Loucy (cell line): ENCODE measurements around the gene DRD2.

ENCODE experiments used
- H2AFZ ChIP-seq: fragments of 200-600 bp; sonication (generic); 2 replicates; pipeline ENCODE4 v1.6.0; 2016; ENCODE audit warnings: antibody characterized with exemption, mild to moderate bottlenecking, low read length, moderate library complexity
- H3F3A ChIP-seq: fragments of 200-600 bp; 2 replicates; pipeline ENCODE4 v1.6.0; 2016; ENCODE audit warnings: antibody characterized with exemption, low read depth, mild to moderate bottlenecking
- H3K27me3 ChIP-seq: fragments of 200-600 bp; sonication (generic); 2 replicates; pipeline ENCODE4 v1.6.1; 2014; ENCODE audit warnings: low read length, mild to moderate bottlenecking; ENCODE audit not compliant: insufficient read depth, poor library complexity, severe bottlenecking
- H3K36me3 ChIP-seq: fragments of 200-600 bp; sonication (generic); 2 replicates; pipeline ENCODE4 v1.6.1; 2016; ENCODE audit warnings: low read length; ENCODE audit not compliant: insufficient read depth
- H3K4me1 ChIP-seq: fragments of 200-600 bp; sonication (generic); 2 replicates; pipeline ENCODE4 v1.5.1; 2014; ENCODE audit warnings: low read length, mild to moderate bottlenecking; ENCODE audit not compliant: insufficient read depth, poor library complexity, severe bottlenecking
- H3K4me2 ChIP-seq: fragments of 200-600 bp; sonication (generic); 2 replicates; pipeline ENCODE4 v1.6.0; 2014; ENCODE audit warnings: antibody characterized with exemption, low read length, low read depth, mild to moderate bottlenecking; ENCODE audit not compliant: poor library complexity, severe bottlenecking
- H3K4me3 ChIP-seq: fragments of 200-600 bp; sonication (generic); 2 replicates; pipeline ENCODE4 v1.5.1; 2014; ENCODE audit warnings: low read length, mild to moderate bottlenecking, mixed read lengths; ENCODE audit not compliant: poor library complexity, severe bottlenecking
- H3K79me2 ChIP-seq: fragments of 200-600 bp; sonication (generic); 2 replicates; pipeline ENCODE4 v1.6.1; 2014; ENCODE audit warnings: low read length; ENCODE audit not compliant: insufficient read depth
- H3K9ac ChIP-seq: fragments of 200-600 bp; sonication (generic); 2 replicates; pipeline ENCODE4 v1.6.0; 2014; ENCODE audit warnings: mild to moderate bottlenecking, low read depth, low read length, moderate library complexity; ENCODE audit not compliant: poor library complexity, severe bottlenecking
- H3K9me2 ChIP-seq: fragments of 200-600 bp; sonication (generic); replicated peaks from 2 replicates; pipeline ENCODE4 v1.6.1; 2016; ENCODE audit warnings: low read depth, low read length, mixed read lengths
- H3K9me3 ChIP-seq: fragments of 200-600 bp; sonication (generic); 2 replicates; pipeline ENCODE4 v1.6.1; 2014; ENCODE audit warnings: mild to moderate bottlenecking, antibody characterized with exemption, low read length, low read depth; ENCODE audit not compliant: insufficient read depth
- H4K20me1 ChIP-seq: fragments of 200-600 bp; sonication (generic); 2 replicates; pipeline ENCODE4 v1.6.0; 2014; ENCODE audit warnings: antibody characterized with exemption, low read length, mild to moderate bottlenecking; ENCODE audit not compliant: insufficient read depth, poor library complexity, severe bottlenecking
- EZH2phosphoT487 ChIP-seq: fragments of 200-600 bp; IDR thresholded peaks from 2 replicates; pipeline ENCODE4 v1.6.1; 2018; ENCODE audit warnings: antibody characterized with exemption, mild to moderate bottlenecking, moderate library complexity, borderline replicate concordance
- TF ChIP-seq, protein P1 (sequence below): fragments of 200-600 bp; sonication (generic); conservative IDR thresholded peaks from 2 replicates; pipeline ENCODE4 v1.5.1; 2014; ENCODE audit warnings: mild to moderate bottlenecking, antibody characterized with exemption, low read length

Gene DRD2

DNA sequence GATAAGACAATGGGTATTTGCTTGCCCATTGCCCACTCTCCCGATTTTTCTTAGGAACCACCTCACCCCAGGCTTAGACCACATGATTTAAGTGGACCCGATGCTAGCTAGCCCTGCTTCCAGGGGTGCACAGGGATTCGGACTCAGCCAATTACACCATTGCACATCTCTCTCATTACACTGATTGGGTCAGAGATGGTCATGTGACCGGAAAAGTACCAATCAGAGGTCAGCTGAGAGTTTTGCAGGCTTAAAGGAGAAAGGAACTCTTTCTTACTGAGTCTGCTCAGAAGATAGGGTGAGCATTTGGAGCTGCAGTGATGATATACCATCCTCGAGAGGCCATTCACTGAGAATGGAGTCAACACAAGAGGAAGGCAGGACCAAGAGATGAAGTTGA lies 99.8 kb downstream of the DRD2 start:
- H3K36me3 ChIP-seq: no peaks in the 10 kb centered on the region
- no peak overlapping the region for H2AFZ ChIP-seq
- no peaks in the 10 kb centered on the region for H3K4me1 ChIP-seq
- no peaks in the 10 kb centered on the region for H3K9me3 ChIP-seq
- H3K9me2 ChIP-seq: no peaks in the 10 kb centered on the region
- H3K9ac ChIP-seq: no peak overlapping the region
- H3K79me2 ChIP-seq: no peaks in the 10 kb centered on the region
- H3K27me3 ChIP-seq: no peaks in the 10 kb centered on the region
- no peaks in the 10 kb centered on the region for H3F3A ChIP-seq
- TF ChIP-seq, protein P1, sequence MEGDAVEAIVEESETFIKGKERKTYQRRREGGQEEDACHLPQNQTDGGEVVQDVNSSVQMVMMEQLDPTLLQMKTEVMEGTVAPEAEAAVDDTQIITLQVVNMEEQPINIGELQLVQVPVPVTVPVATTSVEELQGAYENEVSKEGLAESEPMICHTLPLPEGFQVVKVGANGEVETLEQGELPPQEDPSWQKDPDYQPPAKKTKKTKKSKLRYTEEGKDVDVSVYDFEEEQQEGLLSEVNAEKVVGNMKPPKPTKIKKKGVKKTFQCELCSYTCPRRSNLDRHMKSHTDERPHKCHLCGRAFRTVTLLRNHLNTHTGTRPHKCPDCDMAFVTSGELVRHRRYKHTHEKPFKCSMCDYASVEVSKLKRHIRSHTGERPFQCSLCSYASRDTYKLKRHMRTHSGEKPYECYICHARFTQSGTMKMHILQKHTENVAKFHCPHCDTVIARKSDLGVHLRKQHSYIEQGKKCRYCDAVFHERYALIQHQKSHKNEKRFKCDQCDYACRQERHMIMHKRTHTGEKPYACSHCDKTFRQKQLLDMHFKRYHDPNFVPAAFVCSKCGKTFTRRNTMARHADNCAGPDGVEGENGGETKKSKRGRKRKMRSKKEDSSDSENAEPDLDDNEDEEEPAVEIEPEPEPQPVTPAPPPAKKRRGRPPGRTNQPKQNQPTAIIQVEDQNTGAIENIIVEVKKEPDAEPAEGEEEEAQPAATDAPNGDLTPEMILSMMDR: no peak
- TF ChIP-seq EZH2phosphoT487: no peak
- H3K4me2 ChIP-seq: no peak overlapping the region
- H3K4me3 ChIP-seq: no peak overlapping the region
- H4K20me1 ChIP-seq: no peaks in the 10 kb centered on the region

DNA sequence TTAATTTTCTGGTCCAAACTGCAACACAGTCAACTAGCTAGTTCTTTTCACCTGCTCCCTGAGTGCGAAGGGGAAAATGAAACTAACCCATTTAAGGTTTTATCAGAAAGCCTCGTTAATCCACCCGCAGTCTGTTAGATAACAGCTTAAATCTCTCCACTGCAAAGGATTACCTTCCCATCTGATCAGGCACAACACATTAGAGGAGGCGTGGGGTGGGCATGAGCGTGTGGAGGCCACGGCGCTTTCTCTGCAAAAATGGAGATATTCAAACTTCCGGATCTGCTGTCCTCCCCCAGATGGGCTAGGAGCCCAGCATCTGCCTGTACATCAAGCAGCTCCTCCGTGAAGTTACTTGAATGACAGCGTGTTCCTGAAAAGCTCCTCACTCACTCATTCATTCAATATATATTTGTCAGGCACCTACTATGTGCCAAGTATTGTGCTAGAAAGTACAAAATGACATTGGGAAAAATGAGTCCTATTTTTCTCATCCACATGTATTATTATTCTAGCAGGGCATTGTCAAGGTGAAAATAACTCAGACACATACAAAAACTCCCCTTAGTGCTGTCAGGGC lies 101.1 kb downstream of the DRD2 start:
- Histone ChIP-seq H3K4me1 (no peaks in the 10 kb centered on the region), H3K79me2 (no peaks in the 10 kb centered on the region), H3F3A (no peaks in the 10 kb centered on the region), H2AFZ (no peak overlapping the region), H3K9me2 (no peaks in the 10 kb centered on the region), H3K9me3 (no peaks in the 10 kb centered on the region), H3K27me3 (no peaks in the 10 kb centered on the region), H3K4me2 (no peak overlapping the region), H4K20me1 (no peaks in the 10 kb centered on the region), H3K36me3 (no peaks in the 10 kb centered on the region), H3K9ac (no peak overlapping the region), H3K4me3 (no peak overlapping the region)
- TF ChIP-seq EZH2phosphoT487: no peak
- TF ChIP-seq, protein P1: no peak

DNA sequence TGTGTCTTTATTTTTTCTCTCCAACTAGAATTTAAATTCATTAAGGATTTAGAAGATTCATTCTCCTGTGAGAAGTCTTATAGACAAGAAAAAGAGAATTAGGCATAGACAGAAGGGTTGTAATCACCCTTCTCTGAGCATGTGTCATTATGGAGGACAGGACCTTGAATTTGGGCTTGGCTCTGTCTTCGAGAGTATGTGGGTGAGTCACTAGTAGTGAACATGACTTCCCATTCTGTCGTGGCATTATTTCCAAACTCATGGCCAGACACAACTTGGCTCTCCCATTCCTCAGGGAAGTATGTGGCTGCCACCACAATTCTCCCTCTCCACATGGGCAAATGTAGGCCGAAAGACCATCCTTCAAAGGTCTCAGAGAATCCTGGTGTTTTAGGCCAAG lies 101.9 kb downstream of the DRD2 start:
- no peaks in the 10 kb centered on the region for H3K27me3 ChIP-seq
- no peaks in the 10 kb centered on the region for H3K79me2 ChIP-seq
- TF ChIP-seq EZH2phosphoT487: no peak
- TF ChIP-seq, protein P1: no peak
- H3K4me2 ChIP-seq: no peak overlapping the region
- H3F3A ChIP-seq: no peaks in the 10 kb centered on the region
- no peaks in the 10 kb centered on the region for H3K9me2 ChIP-seq
- no peaks in the 10 kb centered on the region for H3K9me3 ChIP-seq
- H3K36me3 ChIP-seq: no peaks in the 10 kb centered on the region
- H3K4me1 ChIP-seq: no peaks in the 10 kb centered on the region
- H3K4me3 ChIP-seq: no peak overlapping the region
- no peak overlapping the region for H3K9ac ChIP-seq
- no peak overlapping the region for H2AFZ ChIP-seq
- H4K20me1 ChIP-seq: no peaks in the 10 kb centered on the region
